GM12878 (cell line): ENCODE data around the gene TUT4. TPM values are rescaled to one million over a fixed set of nuclear protein-coding genes. Genes with fewer than 3 reads are reported as not detected.

Source experiments
- ATAC-seq: fragments of 200-7000 bp; cut with Tn5 transposase; 3 replicates; pipeline ENCODE4 v1.9.1; 2020; ENCODE audit warnings: mild to moderate bottlenecking, moderate library complexity
- BruUV-seq: library from RNA; stranded (reverse); fragments of 400-500 nt; replicated peaks from 2 replicates; lab custom pipeline; 2021; lab: Mats Ljungman, UMichigan
- CTCF ChIA-PET: fragments of 300-600 bp; sonication (Branson Sonifier 250); formaldehyde crosslinking; extraction: SDS; loops from one replicate; lab custom pipeline; 2021; ENCODE audit warnings: inconsistent platforms; lab: Yijun Ruan, JAX
- POLR2A ChIA-PET: fragments of 350-600 bp; formaldehyde crosslinking; extraction: SDS; loops from one replicate; lab custom pipeline; 2021; ENCODE audit warnings: inconsistent platforms; lab: Charles Lee
- RAD21 ChIA-PET: fragments of 300-600 bp; sonication (Branson Sonifier 250); formaldehyde crosslinking; loops from one replicate; lab custom pipeline; 2023; ENCODE audit warnings: antibody characterized with exemption; ENCODE audit not compliant: unreplicated experiment; lab: Charles Lee
- SMC1A ChIA-PET: fragments of 300-600 bp; sonication (Branson Sonifier 250); formaldehyde crosslinking; loops from one replicate; lab custom pipeline; 2023; ENCODE audit not compliant: unreplicated experiment, uncharacterized antibody; lab: Charles Lee
- DNase-seq: peaks from one replicate; pipeline ENCODE4 v3.0.0-alpha.2; 2011; ENCODE audit warnings: low read depth, low spot score
- FAIRE-seq: peaks from 3 replicates; lab custom pipeline; 2011; peaks lifted over from hg19 to GRCh38; lab: Jason Lieb, UNC
- H2AFZ ChIP-seq: 2 replicates; pipeline ENCODE4 v1.6.0; 2011; ENCODE audit warnings: low read depth, low read length, control low read depth; ENCODE audit not compliant: control insufficient read depth
- H3K27ac ChIP-seq: 2 replicates; pipeline ENCODE4 v1.5.1; 2011; ENCODE audit warnings: control low read depth; ENCODE audit not compliant: control insufficient read depth, insufficient read depth
- H3K27me3 ChIP-seq, 2 experiments: replicated peaks in 1 of 2; 2 replicates each; pipeline versions ENCODE4 v1.6.0 to v1.6.1; 2011; ENCODE audit warnings: low read length in 1 of 2; ENCODE audit not compliant: control insufficient read depth in 2 of 2, insufficient read depth in 2 of 2
- H3K36me3 ChIP-seq, 2 experiments: 2 replicates each; pipeline ENCODE4 v1.5.1; 2011; ENCODE audit warnings: low read length in 1 of 2; ENCODE audit not compliant: control insufficient read depth in 2 of 2, insufficient read depth in 2 of 2
- H3K4me1 ChIP-seq: 2 replicates; pipeline ENCODE4 v1.6.1; 2011; ENCODE audit warnings: mild to moderate bottlenecking, low read length, moderate library complexity, mixed read lengths; ENCODE audit not compliant: control insufficient read depth, insufficient read depth
- H3K4me2 ChIP-seq: 2 replicates; pipeline ENCODE4 v1.6.0; 2011; ENCODE audit warnings: control low read depth; ENCODE audit not compliant: control insufficient read depth, insufficient read depth
- H3K4me3 ChIP-seq: fragments of 200-600 bp; sonication (generic); 2 replicates; pipeline ENCODE4 v1.5.1; 2016
- H3K79me2 ChIP-seq: 2 replicates; pipeline ENCODE4 v1.6.0; 2011; ENCODE audit warnings: low read length; ENCODE audit not compliant: control insufficient read depth, insufficient read depth
- H3K9ac ChIP-seq: 2 replicates; pipeline ENCODE4 v1.8.0; 2011; ENCODE audit warnings: low read length, control low read depth, mixed read lengths; ENCODE audit not compliant: control insufficient read depth, insufficient read depth
- H3K9me3 ChIP-seq: replicated peaks from 3 replicates; pipeline ENCODE4 v1.5.1; 2011; ENCODE audit warnings: mild to moderate bottlenecking, low read length; ENCODE audit not compliant: control insufficient read depth, insufficient read depth
- H4K20me1 ChIP-seq: 2 replicates; pipeline ENCODE4 v1.6.0; 2011; ENCODE audit not compliant: control insufficient read depth, insufficient read depth
- ASH2L ChIP-seq: fragments of 300-600, 200-600 bp; sonication (generic); IDR thresholded peaks from 2 replicates; pipeline ENCODE4 v1.6.1; 2017; ENCODE audit warnings: low read depth, mild to moderate bottlenecking, borderline replicate concordance
- BHLHE40 ChIP-seq, 2 experiments: fragments of 450-650 bp in 1 of 2; IDR thresholded peaks; 2 replicates each; pipeline ENCODE4 v1.6.1; 2011 to 2017; ENCODE audit warnings: low read depth in 2 of 2, borderline replicate concordance in 1 of 2, improper control_type of control experiment in 1 of 2, low read length in 1 of 2, mild to moderate bottlenecking in 1 of 2
- E4F1 ChIP-seq: fragments of 450-650 bp; IDR thresholded peaks from 2 replicates; pipeline ENCODE4 v1.6.1; 2018; ENCODE audit warnings: borderline replicate concordance, mild to moderate bottlenecking; ENCODE audit not compliant: partially characterized antibody
- EED ChIP-seq: sonication (generic); IDR thresholded peaks from 2 replicates; pipeline ENCODE4 v1.6.1; 2016; ENCODE audit warnings: antibody characterized with exemption, low read depth
- IKZF1 ChIP-seq: fragments of 450-650 bp; conservative IDR thresholded peaks from 2 replicates; pipeline ENCODE4 v1.6.1; 2017; ENCODE audit warnings: antibody characterized with exemption, mild to moderate bottlenecking
- IRF3 ChIP-seq: fragments of 450-650 bp; IDR thresholded peaks from 2 replicates; pipeline ENCODE4 v1.6.1; 2014; ENCODE audit warnings: mild to moderate bottlenecking
- RELB ChIP-seq: fragments of 450-650 bp; IDR thresholded peaks from 2 replicates; pipeline ENCODE4 v1.6.1; 2017; ENCODE audit warnings: low read depth, mild to moderate bottlenecking, moderate library complexity
- SMC3 ChIP-seq: IDR thresholded peaks from 2 replicates; pipeline ENCODE4 v1.6.1; 2011; ENCODE audit warnings: low read length, improper control_type of control experiment, borderline replicate concordance
- SUPT20H ChIP-seq: IDR thresholded peaks from 2 replicates; pipeline ENCODE4 v1.6.1; 2011; ENCODE audit warnings: low read depth, mild to moderate bottlenecking, low read length, moderate library complexity, borderline replicate concordance; ENCODE audit not compliant: control insufficient read depth
- SUZ12 ChIP-seq: fragments of 200-600 bp; sonication (generic); IDR thresholded peaks from one replicate; pipeline ENCODE4 v1.6.1; 2018; ENCODE audit warnings: antibody characterized with exemption, mild to moderate bottlenecking; ENCODE audit not compliant: unreplicated experiment
- ZNF217 ChIP-seq: fragments of 450-650 bp; IDR thresholded peaks from 2 replicates; pipeline ENCODE4 v1.6.1; 2017; ENCODE audit warnings: antibody characterized with exemption, mild to moderate bottlenecking
- WGBS: methylation state at CpG from one replicate; pipeline ENCODE4 v1.1.6; 2016; ENCODE audit warnings: low lambda C conversion rate; ENCODE audit not compliant: insufficient replicate concordance, insufficient coverage; ENCODE audit errors: missing lambda C conversion rate; 5-methylcytosine and 5-hydroxymethylcytosine counted together
- in situ Hi-C: fragments of 300-500 bp; cut with MboI; formaldehyde crosslinking; loops from 9 replicates; pipeline ENCODE4 v1.14.3; 2018; ENCODE audit warnings: mixed read lengths
- intact Hi-C: fragments of 100-400 bp; cut with micrococcal nuclease; formaldehyde crosslinking; loops from one replicate; pipeline ENCODE4 v1.14.2; 2022; ENCODE audit not compliant: unreplicated experiment
- polyA plus RNA-seq, 11 experiments: library from polyadenylated mRNA; depleted of rRNA in 4 of 11; unstranded in 6 of 11; stranded (reverse) in 5 of 11; fragments of >200 nt; fragmentation: Nextera tagmentation in 4 of 11; fragmentation: Illumina TruSeq in 1 of 11; extraction: Ambion mirVana in 4 of 11; extraction: Trizol in 1 of 11; gene quantifications; 1 replicate in 1 of 11; 2 replicates in 10 of 11; pipeline versions ENCODE4 v1.2.1 to v1.2.3, GENCODE V29; 2011 to 2016; ENCODE audit warnings: inconsistent platforms in 2 of 11, missing spikeins in 2 of 11, low read depth in 1 of 11
- total RNA-seq, 4 experiments: library from RNA; depleted of rRNA in 3 of 4; stranded (reverse); fragments of >200 nt in 3 of 4; fragmentation: Illumina TruSeq in 1 of 4; extraction: Trizol in 1 of 4; gene quantifications; 2 replicates each; pipeline versions ENCODE4 v1.2.1 to v1.2.3, GENCODE V29; 2013 to 2021
- TF ChIP-seq, protein P1 (sequence below): fragments of 450-650 bp; IDR thresholded peaks from 2 replicates; pipeline ENCODE4 v1.6.1; 2016; ENCODE audit warnings: mild to moderate bottlenecking
- TF ChIP-seq, protein P2 (sequence below): fragments of 450-650 bp; IDR thresholded peaks from 2 replicates; pipeline ENCODE4 v1.6.1; 2017; ENCODE audit warnings: mild to moderate bottlenecking, moderate library complexity

The TUT4 gene
- total and polyA plus RNA-seq, 10 of the 15 experiments (the other 5 are each of a cell fraction or from before 2014, with no cell fraction given) = 9.4 to 40.7 (median 27.6) TPM

- Histone ChIP-seq H3K36me3 (peaks cover 0 to 8% of the 10 kb centered on the region in 2 experiments; a peak in 1 of 4 replicates), H3K4me2 (no peak overlapping the region), H3K4me1 (no peaks in the 10 kb centered on the region), H2AFZ (no peak overlapping the region), H3K9me3 (no peaks in the 10 kb centered on the region), H3K27ac (no peak overlapping the region), H3K27me3 (no peaks in the 10 kb centered on the region), H3K79me2 (no peaks in the 10 kb centered on the region), H4K20me1 (no peaks in the 10 kb centered on the region), H3K9ac (no peak overlapping the region), H3K4me3 (no peak overlapping the region)
- FAIRE-seq = no peak
- no peak for DNase-seq
- no peak for ATAC-seq
- SMC1A ChIA-PET = interaction anchor here (0.9 to 2.0 kb wide), 4 partner anchors 16 to 211 kb away, joined by 3 to 9 read pairs (median 4); no protein-coding TSS in a partner anchor
- CTCF ChIA-PET = interaction anchor here (1.1 to 1.6 kb wide), 3 partner anchors 11 to 19 kb away, joined by 3 read pairs; no protein-coding TSS in a partner anchor
- intact Hi-C loops = no loop called here
- POLR2A ChIA-PET = no interaction called here
- in situ Hi-C loops = no loop called here
- no TSS peak for BruUV-seq
- 94% methylated on average over 4 of the region's 4 CpGs for WGBS
- RAD21 ChIA-PET = interaction anchor here (0.6 to 1.8 kb wide), 2 partner anchors 79 to 211 kb away, joined by 3 to 5 read pairs; no protein-coding TSS in a partner anchor
- TF ChIP-seq, protein P1, sequence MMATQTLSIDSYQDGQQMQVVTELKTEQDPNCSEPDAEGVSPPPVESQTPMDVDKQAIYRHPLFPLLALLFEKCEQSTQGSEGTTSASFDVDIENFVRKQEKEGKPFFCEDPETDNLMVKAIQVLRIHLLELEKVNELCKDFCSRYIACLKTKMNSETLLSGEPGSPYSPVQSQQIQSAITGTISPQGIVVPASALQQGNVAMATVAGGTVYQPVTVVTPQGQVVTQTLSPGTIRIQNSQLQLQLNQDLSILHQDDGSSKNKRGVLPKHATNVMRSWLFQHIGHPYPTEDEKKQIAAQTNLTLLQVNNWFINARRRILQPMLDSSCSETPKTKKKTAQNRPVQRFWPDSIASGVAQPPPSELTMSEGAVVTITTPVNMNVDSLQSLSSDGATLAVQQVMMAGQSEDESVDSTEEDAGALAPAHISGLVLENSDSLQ = no peak
- TF ChIP-seq ASH2L = no peak
- TF ChIP-seq SMC3 = no peak
- TF ChIP-seq, protein P2, sequence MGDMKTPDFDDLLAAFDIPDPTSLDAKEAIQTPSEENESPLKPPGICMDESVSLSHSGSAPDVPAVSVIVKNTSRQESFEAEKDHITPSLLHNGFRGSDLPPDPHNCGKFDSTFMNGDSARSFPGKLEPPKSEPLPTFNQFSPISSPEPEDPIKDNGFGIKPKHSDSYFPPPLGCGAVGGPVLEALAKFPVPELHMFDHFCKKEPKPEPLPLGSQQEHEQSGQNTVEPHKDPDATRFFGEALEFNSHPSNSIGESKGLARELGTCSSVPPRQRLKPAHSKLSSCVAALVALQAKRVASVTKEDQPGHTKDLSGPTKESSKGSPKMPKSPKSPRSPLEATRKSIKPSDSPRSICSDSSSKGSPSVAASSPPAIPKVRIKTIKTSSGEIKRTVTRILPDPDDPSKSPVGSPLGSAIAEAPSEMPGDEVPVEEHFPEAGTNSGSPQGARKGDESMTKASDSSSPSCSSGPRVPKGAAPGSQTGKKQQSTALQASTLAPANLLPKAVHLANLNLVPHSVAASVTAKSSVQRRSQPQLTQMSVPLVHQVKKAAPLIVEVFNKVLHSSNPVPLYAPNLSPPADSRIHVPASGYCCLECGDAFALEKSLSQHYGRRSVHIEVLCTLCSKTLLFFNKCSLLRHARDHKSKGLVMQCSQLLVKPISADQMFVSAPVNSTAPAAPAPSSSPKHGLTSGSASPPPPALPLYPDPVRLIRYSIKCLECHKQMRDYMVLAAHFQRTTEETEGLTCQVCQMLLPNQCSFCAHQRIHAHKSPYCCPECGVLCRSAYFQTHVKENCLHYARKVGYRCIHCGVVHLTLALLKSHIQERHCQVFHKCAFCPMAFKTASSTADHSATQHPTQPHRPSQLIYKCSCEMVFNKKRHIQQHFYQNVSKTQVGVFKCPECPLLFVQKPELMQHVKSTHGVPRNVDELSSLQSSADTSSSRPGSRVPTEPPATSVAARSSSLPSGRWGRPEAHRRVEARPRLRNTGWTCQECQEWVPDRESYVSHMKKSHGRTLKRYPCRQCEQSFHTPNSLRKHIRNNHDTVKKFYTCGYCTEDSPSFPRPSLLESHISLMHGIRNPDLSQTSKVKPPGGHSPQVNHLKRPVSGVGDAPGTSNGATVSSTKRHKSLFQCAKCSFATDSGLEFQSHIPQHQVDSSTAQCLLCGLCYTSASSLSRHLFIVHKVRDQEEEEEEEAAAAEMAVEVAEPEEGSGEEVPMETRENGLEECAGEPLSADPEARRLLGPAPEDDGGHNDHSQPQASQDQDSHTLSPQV = no peak
- no peak for TF ChIP-seq IRF3
- no peak for TF ChIP-seq IKZF1
- no peak for TF ChIP-seq RELB
- TF ChIP-seq BHLHE40 (IDR thresholded peaks at IDR 0.05; ENCODE audit: borderline replicate concordance in 1 of 2, low read depth in 2 of 2, low read length in 1 of 2) = no peak
- no peak for TF ChIP-seq SUPT20H
- no peak for TF ChIP-seq SUZ12
- TF ChIP-seq E4F1 = no peak
- TF ChIP-seq EED = no peak
- no peak for TF ChIP-seq ZNF217
These were observed 78.1 kb downstream of the TUT4 start for GRCh38 chr1:52474807-52475206.
